HG03342 (cell line): Measurements from ENCODE around the gene PBX4.
"Not testable (repeated sequence)": the region's sequence is repeated elsewhere in the genome, so short reads cannot be mapped to it uniquely, and the experiment has no call there.

ENCODE experiments used
- ATAC-seq: cut with Tn5 transposase; IDR thresholded peaks from one replicate; pipeline ENCODE4 v1.9.1; 2021; ENCODE audit warnings: mild to moderate bottlenecking, moderate library complexity; ENCODE audit not compliant: unreplicated experiment

Gene PBX4

DNA sequence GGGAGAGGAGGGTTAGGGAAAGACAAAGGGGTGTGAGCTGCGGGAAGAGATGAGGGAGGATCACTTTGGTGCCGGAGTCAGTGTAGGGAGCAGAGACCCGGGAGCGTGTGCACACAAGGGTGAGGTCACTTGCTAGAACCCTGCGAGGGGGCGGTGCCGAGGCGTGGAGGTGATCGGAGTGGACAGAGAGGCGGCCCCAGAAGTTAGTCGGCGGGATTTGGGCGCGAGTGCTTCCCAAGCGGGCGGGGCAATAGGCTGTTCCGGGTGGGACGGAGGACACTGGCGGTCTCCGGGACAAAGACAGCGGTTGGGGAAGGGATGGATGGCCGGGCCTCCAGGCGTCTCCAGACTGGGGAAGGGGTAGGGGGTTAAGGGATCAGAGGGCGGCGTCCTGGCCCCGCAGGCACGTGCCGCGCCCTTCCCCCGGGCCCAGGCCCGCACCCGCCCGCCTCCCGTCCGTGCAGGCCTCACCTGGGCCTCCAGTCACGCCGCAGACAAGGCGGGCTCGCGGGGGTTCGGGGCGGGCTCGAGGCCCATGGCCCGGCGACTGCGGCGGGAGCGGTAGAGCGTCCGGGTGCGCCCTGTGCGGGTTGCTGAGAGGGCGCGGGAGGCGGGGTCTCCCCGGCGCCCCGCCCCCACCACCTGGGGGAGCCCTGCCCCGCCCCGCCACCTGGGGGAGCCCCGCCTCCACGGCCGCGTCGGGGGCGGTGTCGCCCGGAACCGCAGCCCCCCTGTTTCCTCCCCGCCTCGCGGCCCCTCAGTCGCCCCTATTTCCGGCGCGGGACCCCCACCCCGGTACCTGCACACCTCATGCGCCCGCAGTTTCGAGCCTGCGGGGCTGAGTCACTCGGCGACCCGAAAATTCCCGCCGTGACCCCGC lies 9.4 kb upstream of the PBX4 start, which contains the start of gene LPAR2:
LPAR2 (minus strand) TSS at position 600 of the 880 bp plus-strand sequence. CDS start 945 bp downstream, outside the sequence.
- peak; percentile 54 for ATAC-seq

DNA sequence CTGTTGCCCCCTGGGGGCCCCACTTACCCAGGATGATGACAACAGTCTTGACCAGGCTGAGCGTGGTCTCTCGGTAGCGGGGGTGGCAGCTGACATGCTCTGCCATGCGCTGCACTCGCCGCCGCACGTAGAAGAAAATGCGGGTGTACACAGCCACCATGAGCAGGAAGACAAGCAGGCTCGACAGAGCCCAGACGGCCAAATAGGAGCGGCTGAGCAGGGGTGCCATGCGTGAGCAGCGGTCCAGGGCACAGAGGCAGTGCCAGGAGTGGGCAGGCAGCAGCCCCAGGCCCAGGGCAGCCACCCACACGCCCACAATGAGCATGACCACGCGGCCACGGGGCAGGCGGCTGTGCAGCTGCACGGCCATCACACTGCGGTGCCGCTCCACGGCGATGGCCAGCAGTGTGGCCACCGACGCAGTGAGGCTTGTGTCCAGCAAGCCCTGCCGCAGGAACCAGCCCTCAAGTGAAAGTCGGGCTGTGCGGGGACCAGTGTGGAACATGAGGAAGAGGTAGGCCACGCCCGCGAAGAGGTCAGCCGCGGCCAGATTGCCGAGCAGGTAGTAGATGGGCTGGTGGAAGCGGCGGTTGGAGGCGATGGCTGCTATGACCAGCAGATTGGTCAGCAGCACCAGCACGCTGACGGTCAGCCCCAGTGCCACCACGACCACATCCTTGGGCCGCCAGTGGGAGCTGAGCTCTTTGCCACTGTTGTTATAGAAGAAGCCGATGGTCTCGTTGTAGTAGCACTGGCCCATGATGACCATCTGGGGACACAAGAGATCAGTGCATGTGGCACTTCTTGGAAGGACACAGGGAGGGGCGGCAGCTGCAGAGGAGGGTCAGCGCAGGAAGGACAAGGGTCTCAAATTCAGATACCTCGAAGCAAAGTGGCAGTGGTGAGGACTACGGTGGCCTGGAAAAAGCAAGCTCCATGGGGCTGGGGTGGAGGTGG lies 8.3 kb upstream of the PBX4 start:
- ATAC-seq: no peak

DNA sequence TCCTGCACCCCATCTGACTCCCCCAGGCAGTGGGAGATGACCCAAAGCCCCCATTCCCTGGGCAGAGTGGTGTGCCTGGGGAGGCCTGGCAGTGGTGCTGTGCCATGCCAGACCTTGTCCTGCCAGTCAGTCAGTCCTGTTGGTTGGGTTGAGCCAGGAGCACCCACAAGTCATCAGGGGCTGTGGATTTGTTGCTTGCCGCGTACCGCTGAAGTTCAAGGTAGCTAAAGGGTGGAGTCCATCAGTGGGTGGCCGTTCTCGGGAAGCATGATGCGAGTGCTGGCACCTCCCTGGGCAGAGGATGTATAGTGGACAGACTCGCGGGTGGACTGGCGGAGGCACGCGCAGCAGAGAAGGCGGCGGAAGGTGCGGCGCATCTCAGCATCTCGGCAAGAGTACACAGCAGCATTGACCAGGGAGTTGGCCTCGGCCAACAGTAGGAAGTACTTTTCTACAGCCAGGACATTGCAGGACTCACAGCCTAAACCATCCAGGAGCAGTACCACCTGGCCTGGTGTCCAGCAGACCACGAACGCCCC lies 5.6 kb upstream of the PBX4 start:
- no peak for ATAC-seq

DNA sequence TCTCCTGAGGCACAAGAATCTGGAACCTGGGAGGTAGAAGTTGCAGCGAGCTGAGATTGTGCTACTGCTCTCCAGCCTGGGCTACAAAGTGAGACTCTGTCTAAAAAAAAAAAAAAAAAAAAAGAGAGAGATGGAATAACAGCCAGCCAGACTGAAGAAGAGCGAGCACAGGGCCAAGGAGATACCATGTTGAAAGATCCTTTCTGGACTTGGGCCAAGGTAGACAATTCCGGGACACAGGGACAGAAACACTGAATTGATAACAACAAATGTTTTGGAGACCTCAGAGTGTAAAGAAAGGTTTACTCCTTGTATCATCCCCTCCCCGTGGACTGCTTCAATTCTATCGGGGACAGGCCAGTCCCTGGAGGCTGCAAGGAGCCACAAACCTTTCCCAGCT lies 4.9 kb upstream of the PBX4 start:
- ATAC-seq: no peak

DNA sequence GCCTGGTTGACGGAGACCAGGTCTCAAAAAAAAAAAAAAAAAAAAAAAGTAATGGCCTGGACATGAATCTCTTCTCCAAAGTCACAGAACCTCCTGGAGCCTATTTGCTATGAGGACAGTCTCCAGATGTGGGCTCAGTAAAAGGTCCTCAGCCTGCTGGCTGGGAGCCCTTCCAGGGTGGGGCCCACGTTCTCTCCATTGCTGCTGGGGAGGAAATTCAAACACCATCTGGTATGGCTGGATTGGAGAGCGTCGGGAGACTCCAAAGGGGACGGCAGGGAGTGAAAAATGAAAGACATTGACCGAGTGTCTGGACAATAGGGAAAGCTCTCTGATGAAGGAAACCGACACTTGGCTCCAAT lies 1.3 kb upstream of the PBX4 start:
- ATAC-seq: no peak

DNA sequence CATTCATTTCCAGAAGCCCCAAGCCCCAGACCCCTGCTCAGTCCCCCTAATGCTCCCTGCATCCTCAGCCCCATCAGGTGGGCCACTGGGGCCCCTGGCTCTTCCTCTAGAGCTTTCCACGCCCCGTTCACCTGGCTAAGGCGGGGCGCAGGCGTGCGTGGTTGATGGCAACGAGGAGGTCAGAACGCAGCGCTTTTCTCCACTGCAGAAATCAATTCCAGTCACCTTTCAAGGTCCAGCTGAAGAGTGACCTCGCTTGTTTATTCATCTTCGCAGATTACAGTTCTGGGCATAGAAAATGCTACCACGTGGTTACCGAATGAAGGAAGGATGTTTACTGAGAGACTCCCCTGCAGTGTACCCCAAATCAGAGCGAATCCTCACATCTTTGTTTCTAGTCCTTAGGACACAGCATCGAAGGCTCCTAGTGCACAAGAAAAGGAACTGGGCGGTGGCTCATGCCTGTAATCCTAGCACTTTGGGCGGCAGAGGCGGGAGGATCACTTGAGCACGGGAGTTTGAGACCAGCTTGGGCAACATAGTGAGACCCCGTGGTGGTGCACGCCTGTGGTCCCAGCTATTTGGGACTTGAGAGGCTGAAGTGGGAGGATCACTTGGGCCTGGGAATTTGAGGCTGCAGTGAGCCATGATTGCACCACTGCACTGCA lies 828 bp upstream of the PBX4 start:
- ATAC-seq: no peak

DNA sequence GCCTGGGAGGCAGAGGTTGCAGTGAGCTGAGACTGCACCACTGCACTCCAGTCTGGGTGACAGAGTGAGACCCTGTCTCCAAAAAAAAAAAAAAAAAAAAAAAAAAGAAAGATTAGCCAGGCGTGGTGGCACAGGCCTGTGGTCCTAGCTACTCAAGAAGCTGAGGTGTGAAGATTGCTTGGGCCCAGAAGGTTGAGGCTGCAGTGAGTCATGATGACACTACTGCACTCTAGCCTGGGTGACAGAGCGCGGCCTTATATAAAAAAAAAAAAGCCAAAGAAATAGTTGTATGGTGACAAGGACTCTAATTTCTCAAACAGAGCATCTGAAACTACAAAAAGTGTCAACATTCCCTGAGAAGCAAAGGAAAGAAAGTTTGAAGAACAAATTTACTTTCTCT lies 3.4 kb downstream of the PBX4 start:
- no peak for ATAC-seq

DNA sequence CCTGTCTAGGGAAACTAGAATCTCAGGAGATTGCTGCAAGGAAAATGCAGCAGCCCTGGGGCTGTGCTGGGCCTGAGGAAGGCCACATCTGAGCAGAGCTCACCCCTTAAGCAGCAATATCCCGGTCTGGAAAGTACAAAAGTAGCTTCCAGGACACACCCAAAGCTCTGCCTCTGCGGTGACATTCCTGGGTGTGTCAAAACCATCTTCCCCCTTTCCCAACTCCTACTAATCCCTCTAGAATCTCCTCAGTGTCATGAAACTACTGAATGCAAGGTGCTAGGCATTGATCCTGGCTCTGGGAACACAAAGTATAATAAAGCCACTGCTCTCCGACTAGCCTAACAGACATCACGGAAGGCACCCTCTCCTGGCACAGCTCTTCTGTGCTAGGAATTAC lies 5.0 kb downstream of the PBX4 start:
- no peak for ATAC-seq

DNA sequence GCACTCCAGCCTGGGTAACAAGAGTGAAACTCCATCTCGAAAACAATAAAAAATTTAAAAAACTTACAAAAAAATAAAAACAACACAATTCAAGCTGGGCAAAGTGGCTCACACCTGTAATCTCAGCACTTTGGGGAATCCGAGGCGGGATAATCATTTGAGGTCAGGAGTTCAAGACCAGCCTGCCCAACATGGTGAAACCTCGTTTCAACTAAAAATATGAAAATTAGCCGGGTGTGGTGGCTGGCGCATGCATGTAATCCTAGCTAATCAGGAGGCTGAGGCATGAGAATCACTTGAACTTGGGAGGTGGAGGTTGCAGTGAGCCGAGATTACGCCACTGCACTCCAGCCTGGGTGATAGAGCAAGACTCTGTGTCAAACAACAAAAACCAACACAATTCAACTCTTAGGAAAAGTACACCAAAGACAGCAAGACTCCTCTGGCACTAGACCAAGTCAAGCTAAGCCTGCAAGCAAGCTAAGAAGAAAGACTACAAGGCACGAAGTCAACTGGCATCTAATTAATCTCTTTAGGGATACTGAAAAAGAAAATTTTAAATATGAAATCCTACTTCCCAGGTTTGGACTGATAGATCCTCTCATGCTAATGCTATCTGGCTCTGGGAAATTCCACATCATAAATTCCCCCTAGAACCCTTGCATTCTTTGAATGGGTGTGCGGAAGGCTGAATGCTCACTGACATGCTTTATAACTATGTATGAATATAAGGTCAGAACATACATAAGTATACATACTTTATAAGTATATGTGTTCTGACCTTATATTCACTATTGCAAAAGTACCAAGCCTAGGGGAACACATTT lies 7.9 kb downstream of the PBX4 start:
- no peak for ATAC-seq

DNA sequence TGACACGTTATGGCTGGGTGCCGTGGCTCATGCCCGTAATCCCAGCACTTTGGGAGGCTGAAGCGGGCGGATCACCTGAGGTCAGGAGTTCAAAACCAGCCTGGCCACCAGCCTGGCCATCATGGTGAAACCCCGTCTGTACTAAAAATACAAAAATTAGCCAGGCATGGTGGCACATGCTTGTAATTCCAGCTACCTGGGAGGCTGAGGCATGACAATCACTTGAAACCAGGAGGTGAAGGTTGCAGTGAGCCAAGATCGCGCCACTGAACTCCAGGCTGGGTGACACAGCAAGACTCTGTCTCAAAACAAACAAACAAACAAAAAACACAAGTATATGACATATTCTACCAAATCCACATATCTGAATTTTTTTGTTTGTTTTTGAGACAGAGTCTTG lies 11.8 kb downstream of the PBX4 start:
- ATAC-seq: not testable (repeated sequence)

DNA sequence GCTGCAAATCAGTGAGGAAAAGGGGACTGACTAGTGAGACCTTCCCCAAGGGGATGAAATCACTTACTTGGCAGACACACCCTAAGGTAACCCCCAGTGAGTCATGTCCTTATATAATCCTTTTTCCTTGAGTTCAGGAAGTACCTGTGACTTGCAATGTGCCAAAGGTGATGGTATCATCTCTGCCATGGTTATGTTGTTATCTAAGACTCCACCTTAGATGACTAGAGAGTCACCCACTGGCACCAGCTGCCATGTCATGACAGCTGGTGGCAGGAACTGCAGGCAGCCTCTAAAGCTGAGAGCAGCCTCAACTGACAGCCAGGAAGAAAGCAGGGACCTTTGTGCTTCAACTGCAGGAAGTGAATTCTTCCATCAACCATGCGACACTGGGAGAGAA lies 12.5 kb downstream of the PBX4 start:
- ATAC-seq: no peak

DNA sequence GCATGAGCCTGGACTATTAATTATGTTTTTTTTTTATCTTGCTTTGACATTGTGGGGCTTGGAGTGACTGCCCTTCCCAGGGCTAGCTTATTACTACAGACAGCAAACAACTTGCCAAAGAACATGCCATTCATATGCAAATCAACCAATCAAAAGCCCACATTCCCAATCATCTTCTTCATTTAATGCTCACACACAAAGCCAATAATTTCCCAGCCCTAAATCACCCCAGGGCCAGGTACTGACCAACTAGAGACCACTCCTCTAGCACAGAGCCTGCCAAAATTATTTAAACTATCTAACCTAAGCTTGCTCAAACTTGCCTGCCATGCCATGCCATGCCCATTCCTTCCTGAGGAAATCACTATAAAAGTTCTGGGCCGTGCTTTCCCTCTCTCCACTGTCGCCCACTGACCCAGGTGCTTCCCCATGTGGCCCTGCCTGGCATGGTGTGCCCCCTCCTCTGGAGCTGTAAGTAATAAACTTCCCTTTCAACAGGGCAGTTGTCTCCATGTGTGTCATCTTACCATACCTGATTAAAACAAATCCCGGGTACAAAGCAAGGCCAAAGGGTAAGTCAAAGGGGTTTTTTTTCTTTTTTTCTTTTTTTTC lies 15.7 kb downstream of the PBX4 start:
- ATAC-seq: no peak

DNA sequence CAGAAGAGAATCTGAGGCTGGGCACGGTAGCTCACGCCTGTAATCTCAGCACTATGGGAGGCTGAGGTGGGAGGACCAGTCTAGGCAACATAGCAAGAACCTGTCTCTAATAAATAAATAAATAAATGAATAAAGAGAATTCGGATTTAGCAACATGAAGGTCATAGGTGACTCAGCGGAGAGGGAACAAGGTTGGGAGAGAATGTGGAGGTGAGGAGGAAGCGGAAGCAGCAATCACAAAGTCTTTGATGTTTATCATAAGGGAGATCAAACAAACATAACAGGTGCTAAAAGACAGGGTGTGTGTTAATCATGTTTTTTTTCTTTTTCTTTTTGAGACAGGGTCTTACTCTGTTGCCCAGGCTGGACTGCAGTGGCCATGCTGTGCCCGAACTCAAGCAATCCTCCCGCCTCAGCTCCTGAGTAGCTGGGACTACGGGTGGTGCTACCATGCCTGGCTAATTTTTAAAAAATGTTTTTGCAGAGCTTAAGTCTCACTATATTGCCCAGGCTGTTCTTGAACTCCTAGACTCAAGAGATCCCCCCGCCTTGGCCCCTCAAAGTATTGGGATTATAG lies 16.3 kb downstream of the PBX4 start:
- ATAC-seq: no peak

DNA sequence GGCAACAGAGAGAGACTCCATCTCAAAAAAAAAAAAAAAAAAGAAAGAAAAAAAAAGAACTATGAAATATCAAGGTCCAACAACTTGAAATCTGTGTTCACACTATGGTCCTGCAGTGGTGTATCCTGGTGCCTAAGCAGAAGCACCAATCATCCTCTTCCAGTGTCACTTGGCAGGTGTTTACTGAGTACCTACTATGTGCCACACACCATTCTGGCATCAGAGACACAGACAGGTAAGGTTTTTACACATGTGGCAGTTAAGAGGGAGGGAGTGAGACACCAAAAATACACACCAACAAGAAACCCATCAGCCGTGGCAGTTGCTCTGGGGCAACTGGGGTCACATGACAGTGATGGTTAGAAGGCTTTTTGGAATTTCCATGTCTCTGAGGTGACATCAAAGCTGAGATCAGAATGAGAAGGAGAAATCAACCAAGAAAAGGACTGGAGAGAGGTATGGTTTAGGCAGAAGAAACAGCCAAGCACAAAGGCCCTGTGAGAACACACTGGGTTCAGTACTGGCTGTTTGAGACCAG lies 17.6 kb downstream of the PBX4 start:
- no peak for ATAC-seq

DNA sequence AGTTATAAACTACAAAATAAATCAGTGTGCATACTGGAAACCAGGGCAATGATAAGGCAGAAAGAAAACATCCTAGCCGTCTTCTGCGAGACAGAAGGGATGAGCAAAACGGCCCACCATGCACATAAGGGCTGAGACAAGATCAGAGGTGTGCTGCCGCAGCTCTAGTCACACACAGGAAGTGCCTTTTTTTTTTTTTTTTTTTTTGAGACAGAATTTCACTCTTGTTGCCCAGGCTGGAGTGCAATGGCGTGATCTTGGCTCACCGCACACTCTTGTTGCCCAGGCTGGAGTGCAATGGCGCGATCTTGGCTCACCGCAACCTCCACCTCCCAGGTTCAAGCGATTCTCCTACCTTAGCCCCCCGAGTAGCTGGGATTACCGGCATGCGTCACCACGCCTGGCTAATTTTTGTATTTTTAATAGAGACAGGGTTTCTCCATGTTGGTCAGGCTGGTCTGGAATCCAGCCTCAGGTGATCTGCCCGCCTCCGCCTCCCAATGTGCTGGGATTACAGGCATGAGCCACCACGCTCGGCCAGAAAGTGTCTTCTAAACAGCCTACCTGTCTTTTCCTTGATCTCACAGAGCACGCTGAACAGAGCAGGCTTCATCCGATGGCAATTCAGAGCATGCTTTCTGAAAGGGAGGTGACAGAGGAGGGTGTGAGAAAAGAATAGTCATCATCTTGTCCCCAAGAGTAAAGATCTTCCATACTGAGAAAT lies 19.6 kb downstream of the PBX4 start:
- peak; percentile 16 for ATAC-seq

DNA sequence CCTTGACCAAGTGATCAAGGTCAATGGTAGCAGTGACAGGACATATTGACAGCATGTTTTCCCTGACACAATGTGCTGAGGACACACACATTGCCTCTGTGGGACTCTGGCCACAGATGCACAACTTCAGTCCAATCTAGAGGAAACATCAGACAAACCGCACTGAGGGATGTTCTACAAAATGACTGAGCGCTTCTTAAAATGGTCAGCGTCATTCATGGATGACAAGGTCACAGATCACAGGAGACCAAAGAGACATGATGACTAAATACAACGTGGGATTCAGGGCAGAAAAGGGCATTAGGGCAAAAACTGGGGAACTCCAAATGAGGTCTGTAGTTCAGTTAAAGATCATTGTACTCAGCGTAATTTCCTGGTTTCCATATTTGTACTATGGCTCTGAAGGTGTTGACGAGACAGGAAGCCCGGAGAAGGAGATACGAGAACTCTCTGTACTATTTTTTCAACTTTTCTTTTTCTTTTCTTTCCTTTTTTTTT lies 20.6 kb downstream of the PBX4 start:
- ATAC-seq: peak; percentile 60

DNA sequence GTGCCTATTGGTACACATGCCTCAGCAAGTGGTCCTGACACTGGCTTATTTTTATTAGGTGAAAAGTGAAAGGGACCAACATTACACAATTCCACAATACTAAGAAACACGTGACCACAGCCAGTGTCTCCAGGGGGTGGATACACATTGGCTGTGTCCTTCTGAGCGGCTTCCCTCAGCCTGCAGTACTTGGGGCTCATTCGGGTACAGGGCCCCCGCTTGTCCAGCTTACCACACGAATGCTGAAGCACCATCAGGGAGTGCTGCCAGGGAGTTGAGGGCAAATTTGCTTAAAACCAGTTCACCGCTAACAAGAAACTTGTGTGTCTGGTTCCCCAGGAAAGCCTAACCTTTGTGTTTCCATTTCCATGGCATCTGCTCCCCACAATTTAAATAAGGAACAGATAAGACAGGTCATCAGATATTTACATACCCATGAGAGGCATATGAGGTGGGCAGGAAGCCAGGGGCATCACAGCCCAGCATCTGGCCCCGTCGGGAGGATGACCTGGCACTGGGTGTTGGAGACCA lies 23.3 kb downstream of the PBX4 start:
- no peak for ATAC-seq

DNA sequence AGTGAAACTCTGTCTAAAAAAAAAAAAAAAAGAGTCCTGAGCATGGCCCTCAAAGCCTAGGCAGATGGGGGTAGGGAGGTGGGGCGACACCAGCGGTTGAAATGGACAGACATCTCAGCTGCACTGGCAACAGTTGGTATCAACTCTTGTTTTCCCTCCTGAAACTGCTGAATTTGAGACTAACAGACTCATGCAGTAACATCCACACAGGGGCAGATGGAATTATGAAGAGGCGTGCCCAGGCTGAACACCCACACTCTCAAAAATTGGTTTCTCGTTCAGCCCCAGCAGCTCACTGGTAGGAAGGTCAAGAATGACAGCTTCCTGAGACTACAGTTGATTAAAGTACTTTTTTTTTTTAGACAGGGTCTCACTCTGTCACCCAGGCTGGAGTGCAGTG lies 24.1 kb downstream of the PBX4 start:
- no peak for ATAC-seq
